HG03066 (cell line): Measurements from ENCODE around the gene USP6NL.

Source experiments
- ATAC-seq: cut with Tn5 transposase; IDR thresholded peaks from one replicate; pipeline ENCODE4 v1.9.1; 2021; ENCODE audit warnings: low read depth; ENCODE audit not compliant: unreplicated experiment

The USP6NL gene

GRCh38 chr10:11431216-11431555 lies 180.3 kb downstream of the USP6NL start:
- no peak for ATAC-seq

GRCh38 chr10:11430421-11431215 lies 180.8 kb downstream of the USP6NL start:
- no peak for ATAC-seq

GRCh38 chr10:11429439-11430052 lies 181.9 kb downstream of the USP6NL start:
- no peak for ATAC-seq

GRCh38 chr10:11425676-11426075 lies 185.8 kb downstream of the USP6NL start:
- no peak for ATAC-seq

DNA sequence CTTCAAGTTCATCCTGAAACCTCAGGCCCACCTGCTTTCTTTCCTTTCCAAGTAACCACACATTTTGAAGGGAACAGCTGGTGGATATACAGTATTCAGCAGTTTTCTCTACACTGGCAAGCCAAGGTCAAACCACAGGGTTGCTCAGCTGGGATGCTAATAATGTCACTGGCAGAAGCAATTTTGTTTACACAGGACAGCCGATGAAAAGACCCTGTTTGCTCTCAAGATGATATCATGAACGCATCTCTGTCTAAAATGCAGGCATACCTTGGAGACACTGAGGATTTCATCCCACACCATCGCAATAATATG lies 186.2 kb downstream of the USP6NL start:
- ATAC-seq, result no peak

DNA sequence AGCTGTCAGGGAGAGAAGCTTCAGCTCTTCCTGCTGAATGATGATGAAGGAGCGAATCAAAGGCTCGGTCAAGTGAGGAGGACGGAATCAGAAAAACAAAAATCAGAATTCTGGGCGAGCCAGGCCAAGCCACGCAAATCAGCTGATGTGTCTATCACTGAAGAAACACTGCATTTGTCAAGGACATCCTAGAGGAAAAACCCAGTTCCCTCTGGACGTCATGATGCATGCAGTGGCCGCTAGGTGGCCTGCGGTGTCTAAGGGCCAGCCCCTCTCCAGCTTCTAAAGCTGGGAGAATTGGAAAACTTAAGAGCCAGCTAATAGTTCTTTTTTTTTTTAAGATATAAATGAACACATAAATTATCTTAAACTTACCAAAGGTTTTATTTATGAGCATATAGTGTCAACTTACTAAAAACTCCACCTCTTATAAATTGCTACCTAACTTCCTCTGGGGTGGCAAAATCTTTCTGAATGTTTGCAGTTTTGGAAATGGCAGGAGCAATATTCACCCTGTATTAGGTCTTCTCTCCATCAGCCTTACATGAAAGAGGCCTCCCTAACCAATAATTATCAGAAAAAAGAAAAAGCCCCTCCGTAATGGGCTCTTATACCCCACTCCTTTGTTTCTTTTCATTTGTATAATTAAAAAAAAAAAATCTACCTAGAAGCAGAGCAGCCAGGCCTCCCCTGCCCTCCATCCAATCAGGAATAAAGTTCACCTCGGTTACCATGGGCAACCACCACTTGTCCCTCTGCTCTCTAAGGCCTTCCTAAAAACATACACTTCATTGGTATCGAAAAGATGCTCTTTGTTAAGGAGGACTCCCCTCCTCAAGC lies 186.8 kb downstream of the USP6NL start:
- no peak for ATAC-seq

DNA sequence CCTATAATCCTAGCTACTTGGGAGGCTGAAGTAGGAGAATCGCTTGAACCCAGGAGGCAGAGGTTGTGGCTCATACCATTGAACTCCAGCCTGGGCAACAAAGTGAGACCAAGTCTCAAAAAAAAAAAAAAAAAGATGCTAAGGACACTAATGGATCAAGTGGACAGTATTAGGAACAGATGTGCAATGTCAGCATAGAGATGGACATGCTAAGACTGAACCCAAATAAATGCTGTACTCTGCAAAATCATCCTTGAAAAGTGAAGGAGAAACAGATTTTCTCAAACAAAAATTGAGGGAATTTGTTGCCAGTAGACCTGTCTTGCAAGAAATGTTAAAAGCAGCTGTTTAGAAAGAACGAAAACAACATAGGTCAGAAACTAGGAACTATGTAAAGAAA lies 194.5 kb downstream of the USP6NL start:
- ATAC-seq, result no peak

GRCh38 chr10:11415095-11415494 lies 196.4 kb downstream of the USP6NL start:
- ATAC-seq, result no peak

DNA sequence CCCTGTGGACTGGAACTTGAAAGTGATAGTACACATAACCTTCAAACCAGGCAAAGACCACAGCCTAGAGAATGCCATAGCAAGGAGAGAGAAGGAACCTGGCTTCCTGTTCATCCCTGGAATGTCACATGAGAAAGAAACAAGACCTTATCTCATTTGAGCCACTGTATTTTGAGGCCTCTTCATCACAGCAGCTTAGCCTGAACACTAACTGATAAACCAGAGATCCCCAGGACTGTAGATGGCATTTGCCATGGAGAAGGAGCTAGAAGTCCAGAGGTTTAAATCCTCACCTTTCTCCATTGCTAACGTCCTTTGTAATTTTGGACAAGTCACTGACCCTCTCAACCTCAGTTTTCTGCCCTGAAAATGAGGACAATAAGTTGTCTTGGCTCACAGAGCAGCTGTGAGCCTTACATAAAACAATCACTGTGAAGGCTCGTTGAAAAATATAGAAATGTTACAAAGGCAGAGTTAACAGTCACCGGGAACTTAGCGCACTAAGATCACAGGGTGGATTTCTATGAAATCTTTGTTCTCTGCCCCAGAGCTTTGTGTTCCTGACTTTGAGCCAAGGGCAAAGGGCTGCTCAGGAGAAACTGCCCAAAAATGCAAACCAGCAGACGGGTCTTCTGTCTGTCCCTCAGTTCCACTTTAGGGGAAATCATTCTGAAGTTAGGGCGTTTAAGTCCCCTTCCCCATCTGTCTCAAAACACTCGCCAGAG lies 197.0 kb downstream of the USP6NL start:
- ATAC-seq, result no peak

- ATAC-seq, result no peak
Measured at GRCh38 chr10:11411926-11412545, 199.4 kb downstream of the USP6NL start.

DNA sequence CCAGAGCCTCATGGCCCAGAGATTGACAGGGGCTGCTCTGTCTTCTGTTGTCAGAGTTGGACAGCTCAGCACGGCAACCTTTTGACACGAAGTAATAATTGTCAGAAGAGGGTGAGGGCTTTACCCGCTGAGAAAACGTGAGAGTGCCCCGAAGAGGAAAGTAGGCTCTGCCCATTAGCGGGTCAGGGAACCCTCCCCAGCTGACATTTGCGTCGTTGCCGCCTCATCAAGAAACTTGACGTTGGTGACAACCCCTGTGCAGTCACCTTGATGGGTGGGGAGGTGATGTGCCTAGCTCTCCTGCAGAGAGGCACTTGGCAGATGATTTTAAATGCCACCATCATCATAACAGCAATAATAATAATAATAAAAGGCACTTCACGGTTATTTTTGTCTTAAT lies 202.1 kb downstream of the USP6NL start:
- no peak for ATAC-seq

- no peak for ATAC-seq
Measured at GRCh38 chr10:11407939-11408338, 203.5 kb downstream of the USP6NL start.

GRCh38 chr10:11406746-11407145 lies 204.7 kb downstream of the USP6NL start:
- ATAC-seq, result no peak

GRCh38 chr10:11404901-11405300 lies 206.5 kb downstream of the USP6NL start:
- ATAC-seq, result no peak
